SK-N-MC (cell line): ENCODE results near the gene ETV6.

ENCODE experiments used
- EZH2 ChIP-seq: fragments of 200-600 bp; sonication (generic); IDR thresholded peaks from one replicate; pipeline ENCODE4 v1.6.1; 2017; ENCODE audit warnings: antibody characterized with exemption
- POLR2AphosphoS5 ChIP-seq: IDR thresholded peaks from 2 replicates; pipeline ENCODE4 v1.6.1; 2012; ENCODE audit warnings: mild to moderate bottlenecking, low read depth, low read length, borderline replicate concordance

DNA sequence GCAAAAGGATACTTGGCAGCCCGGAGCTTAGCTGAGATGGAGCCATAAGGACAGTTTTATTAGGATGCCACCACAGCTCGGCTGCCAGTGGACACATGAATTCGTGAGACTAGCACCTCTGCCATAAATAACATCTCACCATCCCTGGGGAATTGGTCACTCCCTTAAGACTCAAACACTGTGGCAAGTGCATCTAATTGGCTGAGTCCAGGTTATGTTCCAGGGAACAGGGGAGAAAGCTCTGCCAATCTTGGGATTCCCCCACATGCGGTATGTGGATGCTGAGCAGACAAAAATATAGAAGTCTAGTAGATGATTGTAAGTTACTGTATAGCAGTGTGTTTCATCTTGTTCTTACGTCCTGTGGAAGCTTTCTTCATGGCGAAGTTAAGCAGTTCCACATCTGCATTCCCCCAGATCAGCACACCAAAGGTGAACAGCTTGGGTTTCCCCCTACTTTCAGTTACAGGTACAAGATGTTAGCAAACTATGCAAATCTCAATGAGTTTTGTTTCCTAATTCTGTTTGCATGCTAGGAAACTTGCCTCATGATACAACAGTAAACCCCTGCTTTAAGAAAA is 131.1 kb downstream of the ETV6 start:
- TF ChIP-seq POLR2AphosphoS5, result no peak
- no peak for TF ChIP-seq EZH2
